CD4-positive, alpha-beta memory T cell (primary cell): ENCODE measurements around the gene SND1. TPM values are rescaled to one million over a fixed set of nuclear protein-coding genes. Genes with fewer than 3 reads are reported as not detected.

Experiments
- CTCF ChIA-PET: fragments of 350-600 bp; sonication (Branson Sonifier 250); formaldehyde crosslinking; loops from one replicate; lab custom pipeline; 2021; ENCODE audit warnings: inconsistent platforms; ENCODE audit not compliant: partially characterized antibody; lab: Charles Lee
- POLR2A ChIA-PET: fragments of 350-600 bp; sonication (Branson Sonifier 250); formaldehyde crosslinking; loops from one replicate; lab custom pipeline; 2021; ENCODE audit not compliant: partially characterized antibody; lab: Charles Lee
- DNase-seq, 5 donors: peaks; one replicate each; pipeline versions ENCODE4 v3.0.0 to v3.0.0-alpha.2; 2020 to 2022; ENCODE audit warnings: mixed read lengths in 1 of 5
- H3K27ac ChIP-seq: one replicate; pipeline ENCODE4 v1.7.0; 2013; ENCODE audit warnings: low read depth, low read length
- H3K27me3 ChIP-seq: 2 replicates; pipeline ENCODE4 v1.7.0; 2013; ENCODE audit warnings: mild to moderate bottlenecking, low read length, moderate library complexity; ENCODE audit not compliant: insufficient read depth
- H3K36me3 ChIP-seq: 2 replicates; pipeline ENCODE4 v1.7.0; 2013; ENCODE audit warnings: mild to moderate bottlenecking, low read length, moderate library complexity; ENCODE audit not compliant: insufficient read depth
- H3K4me1 ChIP-seq: 2 replicates; pipeline ENCODE4 v1.7.0; 2013; ENCODE audit warnings: mild to moderate bottlenecking, low read length, moderate library complexity; ENCODE audit not compliant: insufficient read depth
- H3K4me3 ChIP-seq, 2 donors: one replicate each; pipeline ENCODE4 v1.7.0; 2013; ENCODE audit warnings: low read length in 2 of 2, mild to moderate bottlenecking in 1 of 2
- H3K9me3 ChIP-seq, 2 donors: one replicate each; pipeline ENCODE4 v1.7.0; 2013; ENCODE audit warnings: low read length in 2 of 2, control low read depth in 1 of 2; ENCODE audit not compliant: control insufficient read depth in 1 of 2
- H3K27ac Mint-ChIP-seq, 7 donors: one replicate each; pipeline ENCODE4 v1.8.0; 2020 to 2021; ENCODE audit warnings: mixed read lengths in 7 of 7, mild to moderate bottlenecking in 6 of 7, inconsistent platforms in 3 of 7, moderate library complexity in 3 of 7
- H3K27me3 Mint-ChIP-seq, 2 donors: one replicate each; pipeline ENCODE4 v1.8.0; 2020 to 2021; ENCODE audit warnings: mixed read lengths in 2 of 2
- H3K36me3 Mint-ChIP-seq, 2 donors: one replicate each; pipeline ENCODE4 v1.8.0; 2020 to 2021; ENCODE audit warnings: mixed read lengths in 2 of 2, inconsistent platforms in 1 of 2, mild to moderate bottlenecking in 1 of 2
- H3K4me1 Mint-ChIP-seq, 4 donors: one replicate each; pipeline ENCODE4 v1.8.0; 2020 to 2021; ENCODE audit warnings: mixed read lengths in 4 of 4, mild to moderate bottlenecking in 1 of 4
- H3K4me3 Mint-ChIP-seq, 8 donors: one replicate each; pipeline ENCODE4 v1.8.0; 2020 to 2021; ENCODE audit warnings: mixed read lengths in 8 of 8, mild to moderate bottlenecking in 7 of 8, moderate library complexity in 6 of 8, inconsistent platforms in 3 of 8
- H3K9me3 Mint-ChIP-seq, 8 donors: one replicate each; pipeline ENCODE4 v1.8.0; 2020 to 2021; ENCODE audit warnings: mixed read lengths in 8 of 8, mild to moderate bottlenecking in 5 of 8, inconsistent platforms in 3 of 8, moderate library complexity in 1 of 8
- intact Hi-C: fragments of 100-400 bp; cut with micrococcal nuclease; formaldehyde crosslinking; loops from one replicate; pipeline ENCODE4 v1.15.1; 2023
- polyA plus RNA-seq, 2 donors: library from polyadenylated mRNA; unstranded; fragments of 300-500 nt; fragmentation: Illumina TruSeq; gene quantifications; one replicate each; pipeline ENCODE4 v1.2.3, GENCODE V29; 2021
- total RNA-seq, 2 experiments: library from RNA; stranded (reverse); gene quantifications; one replicate each; pipeline ENCODE4 v1.2.3, GENCODE V29; 2021

The SND1 gene
- total and polyA plus RNA-seq, 4 experiments from 2014 or later, result 119 to 223 (median 171) TPM

DNA sequence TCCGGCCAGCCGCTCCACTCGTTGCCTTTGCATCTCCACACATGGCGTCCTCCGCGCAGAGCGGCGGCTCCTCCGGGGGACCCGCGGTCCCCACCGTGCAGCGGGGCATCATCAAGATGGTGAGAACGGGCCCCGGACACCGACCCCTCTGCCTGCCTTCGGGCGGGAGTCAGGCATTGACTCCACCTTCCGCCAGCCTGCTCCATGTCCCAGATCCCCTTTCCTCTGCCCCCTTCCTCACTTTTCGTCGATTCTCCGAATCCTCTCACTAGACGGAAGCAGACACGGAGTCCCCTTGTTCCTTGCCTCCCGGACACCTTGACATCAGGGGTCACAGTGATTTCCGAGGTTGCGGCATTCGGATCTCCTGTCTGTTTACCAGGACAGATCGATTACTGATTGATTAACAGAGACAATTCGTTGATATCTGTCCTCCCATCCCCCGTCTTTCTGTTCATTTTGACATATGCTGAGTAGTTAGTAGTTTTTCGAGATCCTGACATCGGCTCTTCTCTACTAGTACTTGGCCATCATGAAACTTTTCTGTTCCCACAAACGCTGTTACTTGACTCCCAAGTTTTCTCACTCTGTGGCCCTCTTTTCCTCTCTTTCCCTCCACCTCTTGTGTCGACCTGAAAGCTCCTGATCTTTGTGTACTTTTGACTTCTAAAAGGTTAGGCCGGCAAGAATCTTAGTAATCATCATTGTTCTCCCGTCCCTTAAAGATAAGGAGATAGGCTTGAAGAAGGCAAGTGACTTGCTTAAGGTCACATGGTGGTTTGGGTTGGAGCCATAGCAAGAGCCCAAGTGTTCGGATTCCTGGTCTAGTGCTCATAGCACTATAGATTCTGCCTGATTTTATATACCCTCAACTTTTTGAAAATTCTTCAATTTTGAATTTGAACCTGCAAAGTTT, 597 bp downstream of the SND1 start:
- POLR2A ChIA-PET, result interaction anchor here (1.1 to 3.7 kb wide), 4 partner anchors 62 to 261 kb away, joined by 3 to 37 read pairs (median 9); partner anchors contain the start of genes ARF5, GCC1 and ZNF800
- Histone ChIP-seq H3K4me3 (peak overlapping the region; percentile 89 to 95), H3K27me3 (no peaks in the 10 kb centered on the region), H3K9me3 (no peaks in the 10 kb centered on the region), H3K36me3 (no peaks in the 10 kb centered on the region), H3K4me1 (peaks cover 54% of the 10 kb centered on the region), H3K27ac (peak overlapping the region; percentile 93)
- peak in 1 of 5 donors; percentile 1 for DNase-seq
- Mint-ChIP-seq H3K4me3 (peak overlapping the region; percentile 94 to 99 (median 98)), H3K27me3 (no peaks in the 10 kb centered on the region), H3K27ac (peak overlapping the region in 5 of 7 donors; percentile 99 to 100 (median 100)), H3K36me3 (peaks cover 14 to 31% of the 10 kb centered on the region in 2 donors), H3K9me3 (peaks cover 0 to 2% (median 0%) of the 10 kb centered on the region in 8 donors), H3K4me1 (peaks cover 36 to 65% (median 52%) of the 10 kb centered on the region in 4 donors)
- intact Hi-C loops, result loop anchor here (5.0 kb wide), 1 partner anchor 690 kb away; the partner anchor contains the start of gene RBM28
- CTCF ChIA-PET, result no interaction called here

DNA sequence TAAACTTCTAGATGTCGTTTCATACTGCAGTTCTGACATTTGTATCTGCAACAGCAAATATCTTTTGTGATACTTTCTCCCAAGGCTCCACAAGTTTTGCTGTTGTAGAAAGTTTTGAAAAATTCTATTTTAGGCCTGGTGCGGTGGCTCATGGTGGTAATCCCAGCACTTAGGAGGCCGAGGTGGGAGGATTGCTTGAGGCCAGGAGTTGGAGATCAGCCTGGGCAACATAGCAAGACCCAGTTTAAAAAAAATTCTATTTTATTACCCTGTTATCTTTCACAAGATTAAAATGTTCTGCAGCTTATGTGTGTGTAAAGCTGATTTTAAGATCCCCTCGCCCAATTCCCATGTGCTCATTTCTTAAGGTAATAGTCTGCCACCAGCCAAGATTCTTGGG, 1.4 kb downstream of the SND1 start:
- Histone ChIP-seq H3K4me3 (no peak overlapping the region), H3K9me3 (no peaks in the 10 kb centered on the region), H3K36me3 (no peaks in the 10 kb centered on the region), H3K27me3 (no peaks in the 10 kb centered on the region), H3K4me1 (peaks cover 55% of the 10 kb centered on the region), H3K27ac (no peak overlapping the region)
- peaks cover 0 to 2% (median 0%) of the 10 kb centered on the region in 8 donors for H3K9me3 Mint-ChIP-seq
- DNase-seq, result no peak
- CTCF ChIA-PET, result no interaction called here
- POLR2A ChIA-PET, result interaction anchor here (1.1 kb wide), 1 partner anchor 261 kb away, joined by 3 read pairs; the partner anchor contains the start of gene ZNF800
- H3K4me1 Mint-ChIP-seq, result peaks cover 38 to 70% (median 56%) of the 10 kb centered on the region in 4 donors
- peak overlapping the region in 2 of 7 donors; percentile 40 to 100 for H3K27ac Mint-ChIP-seq
- no peaks in the 10 kb centered on the region for H3K27me3 Mint-ChIP-seq
- H3K4me3 Mint-ChIP-seq, result peak overlapping the region; percentile 94 to 99 (median 98)
- intact Hi-C loops, result loop anchor here (5.0 kb wide), 1 partner anchor 689 kb away; the partner anchor contains the start of gene RBM28
- H3K36me3 Mint-ChIP-seq, result peaks cover 18 to 33% of the 10 kb centered on the region in 2 donors

DNA sequence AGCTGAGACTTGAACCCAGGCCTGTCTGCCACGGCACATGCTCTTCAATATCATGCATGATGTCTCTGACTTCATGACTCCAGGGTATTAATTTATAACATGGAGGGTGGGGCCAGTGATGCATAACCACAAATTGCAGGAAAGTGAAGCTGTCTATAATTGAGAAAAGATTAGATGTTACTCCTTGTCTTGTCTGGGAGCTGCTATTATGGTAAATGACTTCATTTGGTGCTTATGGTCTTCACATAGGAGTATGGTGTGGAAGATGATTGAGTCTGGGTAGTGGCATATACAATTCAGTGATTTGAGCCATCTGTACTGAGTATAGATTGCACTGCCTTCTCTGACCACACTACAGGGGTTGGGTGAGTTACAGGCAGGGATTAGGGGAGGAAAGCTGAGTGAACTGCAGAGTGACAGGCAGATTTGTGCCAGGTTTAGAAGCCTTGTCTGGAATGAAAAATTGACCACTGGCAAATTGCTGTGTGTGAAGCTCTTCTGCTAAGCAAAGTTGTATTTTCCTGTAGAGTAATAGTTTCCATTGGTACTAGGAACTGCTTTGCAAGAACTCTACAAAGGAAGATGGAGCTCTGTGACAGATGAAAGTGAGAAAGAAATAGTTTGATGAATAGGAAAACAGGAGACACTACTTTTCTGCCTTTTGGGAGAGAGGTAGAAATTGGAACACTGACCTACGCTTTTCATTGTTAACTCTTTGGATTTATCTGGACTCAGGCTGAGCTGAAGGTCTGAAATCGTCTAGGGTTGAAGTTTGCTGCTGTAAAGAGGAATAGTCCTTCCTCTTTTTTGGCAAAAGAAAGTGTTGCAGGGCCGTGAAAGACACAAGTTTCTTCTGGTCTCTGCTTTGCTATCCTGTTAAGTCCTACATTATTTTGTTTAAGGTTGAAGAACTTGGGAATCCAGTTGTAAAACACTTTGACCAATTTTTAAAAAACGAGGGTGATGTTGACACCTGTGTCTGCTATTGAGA, 2.7 kb downstream of the SND1 start:
- no peaks in the 10 kb centered on the region for H3K36me3 ChIP-seq
- no peak overlapping the region for H3K4me3 ChIP-seq
- Mint-ChIP-seq H3K4me3 (peak overlapping the region; percentile 2 to 99 (median 97)), H3K27ac (peak overlapping the region in 4 of 7 donors; percentile 13 to 79 (median 46)), H3K27me3 (no peaks in the 10 kb centered on the region), H3K4me1 (peaks cover 48 to 82% (median 64%) of the 10 kb centered on the region in 4 donors), H3K9me3 (peaks cover 0 to 2% (median 0%) of the 10 kb centered on the region in 8 donors), H3K36me3 (peaks cover 28 to 42% of the 10 kb centered on the region in 2 donors)
- POLR2A ChIA-PET, result interaction anchor here (0.6 kb wide), 1 partner anchor 70 kb away, joined by 3 read pairs; the partner anchor contains the start of gene GCC1
- intact Hi-C loops, result loop anchor here (5.0 kb wide), 1 partner anchor 688 kb away; the partner anchor contains the start of gene RBM28
- peaks cover 64% of the 10 kb centered on the region for H3K4me1 ChIP-seq
- no peak overlapping the region for H3K27ac ChIP-seq
- H3K27me3 ChIP-seq, result no peaks in the 10 kb centered on the region
- H3K9me3 ChIP-seq, result no peaks in the 10 kb centered on the region
- DNase-seq, result no peak
- CTCF ChIA-PET, result interaction anchor here (0.6 kb wide), 1 partner anchor 161 kb away, joined by 3 read pairs; no protein-coding TSS in a partner anchor

DNA sequence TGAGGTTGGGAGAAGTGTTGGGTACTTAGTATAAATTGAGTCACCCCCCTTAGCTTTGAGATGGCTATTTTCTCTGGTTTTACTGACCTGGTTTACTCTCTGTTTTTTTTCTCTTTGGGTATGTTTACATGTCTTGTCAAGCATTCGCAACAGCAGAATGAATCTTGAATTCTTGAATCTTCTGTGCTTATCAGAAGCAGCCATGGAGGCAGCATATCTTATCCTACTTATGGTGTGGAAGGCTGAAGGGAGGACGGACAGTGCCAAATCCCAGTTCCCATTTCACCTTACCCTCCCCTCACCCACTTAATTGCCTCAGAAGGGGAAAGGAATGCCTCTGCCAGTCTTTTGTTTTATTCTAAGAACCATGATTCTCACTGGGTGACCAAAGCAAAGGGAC, 3.7 kb downstream of the SND1 start:
- Mint-ChIP-seq H3K4me1 (peaks cover 51 to 91% (median 71%) of the 10 kb centered on the region in 4 donors), H3K4me3 (peak overlapping the region in 2 of 8 donors; percentile 66 to 99), H3K9me3 (peaks cover 0 to 2% (median 0%) of the 10 kb centered on the region in 8 donors), H3K27ac (peak overlapping the region in 4 of 7 donors; percentile 13 to 67 (median 28)), H3K36me3 (peaks cover 29 to 50% of the 10 kb centered on the region in 2 donors), H3K27me3 (no peaks in the 10 kb centered on the region)
- Histone ChIP-seq H3K27ac (no peak overlapping the region), H3K4me3 (no peak overlapping the region), H3K4me1 (peaks cover 63% of the 10 kb centered on the region), H3K9me3 (no peaks in the 10 kb centered on the region), H3K36me3 (no peaks in the 10 kb centered on the region), H3K27me3 (no peaks in the 10 kb centered on the region)
- CTCF ChIA-PET, result interaction anchor here (0.6 to 1.9 kb wide), 2 partner anchors 52 to 82 kb away, joined by 3 to 8 read pairs; no protein-coding TSS in a partner anchor
- intact Hi-C loops, result no loop called here
- POLR2A ChIA-PET, result no interaction called here
- DNase-seq, result no peak

DNA sequence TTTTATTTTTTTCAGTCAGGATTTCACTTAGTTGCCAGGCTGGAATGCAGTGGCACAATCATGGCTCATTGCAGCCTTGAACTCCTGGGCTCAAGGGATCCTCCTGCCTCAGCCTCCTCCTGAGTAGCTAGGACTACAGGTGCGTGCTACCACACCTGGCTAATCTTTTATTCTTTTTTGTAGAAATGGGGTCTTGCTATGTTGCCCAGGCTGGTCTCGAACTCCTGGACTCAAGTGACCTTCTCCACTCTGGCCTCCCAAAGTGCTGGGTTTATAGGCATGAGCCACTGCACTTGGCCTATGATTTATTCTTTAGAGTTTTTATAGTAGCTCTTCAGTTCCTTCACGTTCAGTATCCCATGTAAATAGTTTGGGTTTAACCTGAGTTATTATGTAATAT, 5.5 kb downstream of the SND1 start:
- CTCF ChIA-PET, result interaction anchor here (1.9 kb wide), 1 partner anchor 50 kb away, joined by 8 read pairs; no protein-coding TSS in a partner anchor
- Histone ChIP-seq H3K27ac (no peak overlapping the region), H3K9me3 (no peaks in the 10 kb centered on the region), H3K4me1 (peaks cover 54% of the 10 kb centered on the region), H3K27me3 (no peaks in the 10 kb centered on the region), H3K36me3 (no peaks in the 10 kb centered on the region), H3K4me3 (no peak overlapping the region)
- no peak for DNase-seq
- H3K36me3 Mint-ChIP-seq, result peaks cover 37 to 54% of the 10 kb centered on the region in 2 donors
- H3K9me3 Mint-ChIP-seq, result no peaks in the 10 kb centered on the region
- H3K27me3 Mint-ChIP-seq, result no peaks in the 10 kb centered on the region
- H3K4me1 Mint-ChIP-seq, result peaks cover 55 to 89% (median 74%) of the 10 kb centered on the region in 4 donors
- no peak overlapping the region for H3K4me3 Mint-ChIP-seq
- POLR2A ChIA-PET, result no interaction called here
- H3K27ac Mint-ChIP-seq, result no peak overlapping the region
- intact Hi-C loops, result no loop called here

DNA sequence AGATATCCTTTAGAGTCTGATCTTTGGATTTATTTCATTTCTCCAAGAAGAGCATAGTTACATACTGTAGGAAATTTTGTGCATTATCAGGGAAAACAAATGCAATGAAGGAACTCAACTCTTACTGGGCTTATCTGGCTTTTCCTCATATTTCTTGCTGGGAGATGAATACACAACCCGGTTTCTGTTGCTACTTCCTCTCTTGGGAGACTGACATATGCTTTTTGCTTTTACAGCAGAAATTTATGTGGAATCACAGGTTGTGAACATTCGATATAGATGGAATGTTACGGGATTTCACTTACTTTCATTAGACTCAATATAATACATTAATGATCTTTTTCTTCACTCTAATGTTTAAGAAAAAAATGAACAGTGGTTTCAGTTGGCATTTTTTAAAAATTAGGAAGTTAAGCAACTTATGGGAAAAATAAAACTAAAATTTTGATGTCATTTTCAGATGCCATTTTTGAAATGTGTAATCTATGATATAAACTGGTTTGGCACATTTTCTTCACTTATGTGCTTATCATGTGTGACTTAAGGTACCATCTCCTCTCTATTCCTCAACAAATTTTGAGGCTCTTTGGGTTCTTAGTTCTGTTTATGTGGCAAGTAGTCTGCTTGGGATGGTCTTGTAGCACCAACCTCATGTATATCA, 7.1 kb downstream of the SND1 start:
- DNase-seq, result no peak
- ChIA-PET POLR2A (no interaction called here), CTCF (no interaction called here)
- no peak overlapping the region for H3K4me3 Mint-ChIP-seq
- H3K36me3 ChIP-seq, result no peaks in the 10 kb centered on the region
- no peak overlapping the region for H3K27ac ChIP-seq
- H3K27me3 ChIP-seq, result no peaks in the 10 kb centered on the region
- H3K27ac Mint-ChIP-seq, result no peak overlapping the region
- no peak overlapping the region for H3K4me3 ChIP-seq
- no peaks in the 10 kb centered on the region for H3K9me3 Mint-ChIP-seq
- H3K27me3 Mint-ChIP-seq, result no peaks in the 10 kb centered on the region
- peaks cover 45 to 82% (median 63%) of the 10 kb centered on the region in 4 donors for H3K4me1 Mint-ChIP-seq
- H3K4me1 ChIP-seq, result peaks cover 38% of the 10 kb centered on the region
- peaks cover 39 to 46% of the 10 kb centered on the region in 2 donors for H3K36me3 Mint-ChIP-seq
- intact Hi-C loops, result no loop called here
- no peaks in the 10 kb centered on the region for H3K9me3 ChIP-seq
